Measurements from ENCODE around the gene CATSPER4.

DNA sequence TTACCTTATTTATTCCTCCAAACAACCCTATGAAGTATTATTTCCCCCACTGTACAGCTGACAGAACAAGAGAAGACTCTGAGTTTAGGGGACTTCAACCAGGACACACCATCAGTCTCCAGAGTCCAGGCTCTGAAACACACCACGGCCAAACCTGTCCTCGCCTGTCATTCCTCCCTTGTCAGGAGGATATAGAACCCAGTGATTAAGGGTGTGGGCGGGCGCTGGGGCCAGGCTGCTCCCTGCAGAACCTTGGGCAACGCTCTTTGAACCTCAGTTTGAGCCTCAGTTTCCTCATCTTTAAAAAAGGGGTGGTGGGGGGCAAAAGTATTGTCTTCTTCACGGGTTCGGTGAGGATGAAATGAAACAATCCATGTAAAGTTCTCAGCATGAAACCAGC is 34.2 kb downstream of the CATSPER4 start:
- TF ChIP-seq CTCF (IDR thresholded peaks at IDR 0.05; ENCODE audit: low read length) (no peak), EZH2 (optimal IDR thresholded peaks at IDR 0.05; ENCODE audit: low read depth, low read length) (no peak)
